Small intestine (tissue), 7 donors: ENCODE measurements around the gene MAP7. TPM values are rescaled to one million over a fixed set of nuclear protein-coding genes. Genes with fewer than 3 reads are reported as not detected.

Experiments
- DNase-seq, 2 donors: peaks; one replicate each; pipeline versions ENCODE4 v3.0.0 to v3.0.0-alpha.2; 2013
- FAIRE-seq: peaks from 2 replicates; lab custom pipeline; 2012; peaks lifted over from hg19 to GRCh38; lab: Jason Lieb, UNC
- H3K27ac ChIP-seq, 3 donors: one replicate each; pipeline ENCODE4 v1.5.1; 2013; ENCODE audit warnings: low read length in 2 of 3, mild to moderate bottlenecking in 2 of 3, control low read depth in 1 of 3, inconsistent platforms in 1 of 3, low read depth in 1 of 3, moderate library complexity in 1 of 3
- H3K27me3 ChIP-seq, 3 donors: one replicate each; pipeline ENCODE4 v1.6.1; 2013; ENCODE audit warnings: low read length in 3 of 3, inconsistent platforms in 1 of 3; ENCODE audit not compliant: control insufficient read depth in 3 of 3, insufficient read depth in 3 of 3
- H3K36me3 ChIP-seq, 3 donors: one replicate each; pipeline ENCODE4 v1.6.1; 2013; ENCODE audit warnings: low read length in 3 of 3, inconsistent platforms in 1 of 3, low read depth in 1 of 3, mild to moderate bottlenecking in 1 of 3, moderate library complexity in 1 of 3; ENCODE audit not compliant: control insufficient read depth in 3 of 3, insufficient read depth in 2 of 3
- H3K4me1 ChIP-seq, 3 donors: one replicate each; pipeline ENCODE4 v1.6.1; 2013; ENCODE audit warnings: low read length in 2 of 3, inconsistent platforms in 1 of 3, low read depth in 1 of 3, mild to moderate bottlenecking in 1 of 3, moderate library complexity in 1 of 3; ENCODE audit not compliant: control insufficient read depth in 3 of 3, insufficient read depth in 2 of 3
- H3K4me3 ChIP-seq, 3 donors: one replicate each; pipeline ENCODE4 v1.5.1; 2013; ENCODE audit warnings: low read length in 3 of 3, control low read depth in 1 of 3, inconsistent platforms in 1 of 3, low read depth in 1 of 3, mild to moderate bottlenecking in 1 of 3, moderate library complexity in 1 of 3
- H3K9me3 ChIP-seq, 2 donors: one replicate each; pipeline ENCODE4 v1.6.1; 2013; ENCODE audit warnings: low read depth in 1 of 2, low read length in 1 of 2; ENCODE audit not compliant: control insufficient read depth in 2 of 2, insufficient read depth in 1 of 2
- WGBS, 3 donors: extraction: QIAGEN DNeasy Blood & Tissue Kit; methylation state at CpG; one replicate each; pipeline ENCODE4 v1.1.7; 2013; 5-methylcytosine and 5-hydroxymethylcytosine counted together
- polyA plus RNA-seq, 4 donors: library from polyadenylated mRNA; stranded (reverse) in 3 of 4; unstranded in 1 of 4; fragments of 200-250 nt in 3 of 4; fragments of 120-200 nt in 1 of 4; gene quantifications; one replicate each; pipeline versions ENCODE4 v1.2.1 to v1.2.3, GENCODE V29; 2013
- donor health status: healthy with polysubstance abuse.
- donor health status: control.
- donor health status: control.
- donor health status: Bipolar disorder and iron deficiency.
- donor health status: healthy.

The MAP7 gene
- polyA plus RNA-seq, 4 donors, result 18.3 to 45.6 (median 21.4) TPM

- H3K27me3 ChIP-seq, result no peaks in the 10 kb centered on the region
- peaks cover 0 to 8% (median 1%) of the 10 kb centered on the region in 3 donors for H3K36me3 ChIP-seq
- no peak overlapping the region for H3K4me3 ChIP-seq
- no peak overlapping the region for H3K27ac ChIP-seq
- no peaks in the 10 kb centered on the region for H3K9me3 ChIP-seq
- DNase-seq (no peak), FAIRE-seq (no peak)
- 59 to 71% (median 71%) methylated on average over 8 of the region's 8 CpGs for WGBS, 3 donors
- H3K4me1 ChIP-seq, result peaks cover 0 to 2% (median 0%) of the 10 kb centered on the region in 3 donors
Observed at GRCh38 chr6:136525586-136526195, 24.5 kb downstream of the MAP7 start.

GRCh38 chr6:136524936-136525413 lies 25.2 kb downstream of the MAP7 start:
- H3K4me1 ChIP-seq, result peaks cover 0 to 2% (median 2%) of the 10 kb centered on the region in 3 donors

GRCh38 chr6:136524339-136524935 lies 25.8 kb downstream of the MAP7 start:
- no peak overlapping the region for H3K4me3 ChIP-seq
- H3K4me1 ChIP-seq, result peaks cover 0 to 2% (median 2%) of the 10 kb centered on the region in 3 donors
- no peaks in the 10 kb centered on the region for H3K9me3 ChIP-seq
- no peak for DNase-seq
- no peak for FAIRE-seq
- H3K27me3 ChIP-seq, result no peaks in the 10 kb centered on the region
- peaks cover 0 to 8% (median 1%) of the 10 kb centered on the region in 3 donors for H3K36me3 ChIP-seq
- H3K27ac ChIP-seq, result no peak overlapping the region
- 53 to 61% (median 58%) methylated on average over 2 of the region's 2 CpGs for WGBS, 3 donors

More at GRCh38 chr6:136524936-136525413, 25.2 kb downstream of the MAP7 start:
- Histone ChIP-seq H3K9me3 (no peaks in the 10 kb centered on the region), H3K27me3 (no peaks in the 10 kb centered on the region), H3K27ac (no peak overlapping the region), H3K4me3 (no peak overlapping the region), H3K36me3 (peaks cover 0 to 8% (median 1%) of the 10 kb centered on the region in 3 donors)
- 39 to 54% (median 47%) methylated on average over 2 of the region's 2 CpGs for WGBS, 3 donors
- DNase-seq (no peak), FAIRE-seq (no peak)

- FAIRE-seq (no peak), DNase-seq (no peak)
- Histone ChIP-seq H3K9me3 (no peaks in the 10 kb centered on the region), H3K36me3 (peaks cover 0 to 8% (median 1%) of the 10 kb centered on the region in 3 donors), H3K4me1 (peaks cover 0 to 2% (median 2%) of the 10 kb centered on the region in 3 donors), H3K27ac (no peak overlapping the region), H3K4me3 (no peak overlapping the region), H3K27me3 (no peaks in the 10 kb centered on the region)
- 87 to 96% (median 93%) methylated on average over 4 of the region's 4 CpGs for WGBS, 3 donors
Observed at GRCh38 chr6:136523196-136523595, 27.0 kb downstream of the MAP7 start.

GRCh38 chr6:136522636-136523035 lies 27.6 kb downstream of the MAP7 start:
- no peak overlapping the region for H3K4me3 ChIP-seq
- peaks cover 0 to 2% (median 2%) of the 10 kb centered on the region in 3 donors for H3K4me1 ChIP-seq
- no peak for DNase-seq
- no peaks in the 10 kb centered on the region for H3K9me3 ChIP-seq
- 94 to 96% (median 94%) methylated on average over 3 of the region's 3 CpGs for WGBS, 3 donors
- H3K27me3 ChIP-seq, result no peaks in the 10 kb centered on the region
- no peak for FAIRE-seq
- peaks cover 0 to 8% (median 1%) of the 10 kb centered on the region in 3 donors for H3K36me3 ChIP-seq
- no peak overlapping the region for H3K27ac ChIP-seq

GRCh38 chr6:136521911-136522310 lies 28.3 kb downstream of the MAP7 start:
- Histone ChIP-seq H3K4me1 (peaks cover 0 to 2% (median 1%) of the 10 kb centered on the region in 3 donors), H3K27me3 (no peaks in the 10 kb centered on the region), H3K27ac (no peak overlapping the region), H3K4me3 (no peak overlapping the region), H3K36me3 (peaks cover 0 to 8% (median 1%) of the 10 kb centered on the region in 3 donors), H3K9me3 (no peaks in the 10 kb centered on the region)
- DNase-seq (no peak), FAIRE-seq (no peak)
- WGBS, 3 donors, result 90 to 95% (median 94%) methylated on average over 4 of the region's 4 CpGs

- H3K9me3 ChIP-seq, result no peaks in the 10 kb centered on the region
- no peak overlapping the region for H3K4me3 ChIP-seq
- H3K36me3 ChIP-seq, result peaks cover 0 to 8% (median 1%) of the 10 kb centered on the region in 3 donors
- H3K4me1 ChIP-seq, result peaks cover 0 to 2% (median 0%) of the 10 kb centered on the region in 3 donors
- H3K27ac ChIP-seq, result no peak overlapping the region
- no peaks in the 10 kb centered on the region for H3K27me3 ChIP-seq
- WGBS, 3 donors, result 74 to 83% (median 81%) methylated on average over 2 of the region's 2 CpGs
- DNase-seq, result peak in 1 of 2 donors; percentile 21
- no peak for FAIRE-seq
Observed at GRCh38 chr6:136521427-136521826, 28.8 kb downstream of the MAP7 start.

GRCh38 chr6:136520517-136520916 lies 29.7 kb downstream of the MAP7 start:
- no peaks in the 10 kb centered on the region for H3K9me3 ChIP-seq
- peaks cover 0 to 7% (median 0%) of the 10 kb centered on the region in 3 donors for H3K36me3 ChIP-seq
- H3K27ac ChIP-seq, result no peak overlapping the region
- H3K4me3 ChIP-seq, result no peak overlapping the region
- H3K27me3 ChIP-seq, result no peaks in the 10 kb centered on the region
- peaks cover 0 to 2% (median 0%) of the 10 kb centered on the region in 3 donors for H3K4me1 ChIP-seq
- no peak for FAIRE-seq
- WGBS, 3 donors, result 92 to 93% (median 92%) methylated on average over 3 of the region's 3 CpGs
- DNase-seq, result no peak
